Activated CD4-positive, alpha-beta memory T cell treated with anti-CD3 and anti-CD28 coated beads for 36 hours (primary cell): Measurements from ENCODE around the gene FHIP2A. TPM values are rescaled to one million over a fixed set of nuclear protein-coding genes. Genes with fewer than 3 reads are reported as not detected.

ENCODE experiments used
- CTCF ChIA-PET: fragments of 350-600 bp; sonication (Branson Sonifier 250); formaldehyde crosslinking; loops from one replicate; lab custom pipeline; 2021; ENCODE audit warnings: antibody characterized with exemption, inconsistent platforms; lab: Charles Lee
- POLR2A ChIA-PET: fragments of 350-600 bp; sonication (Branson Sonifier 250); formaldehyde crosslinking; loops from one replicate; lab custom pipeline; 2021; ENCODE audit warnings: antibody characterized with exemption; lab: Charles Lee
- DNase-seq: peaks from one replicate; pipeline ENCODE4 v3.0.0-alpha.2; 2020
- H3K27ac Mint-ChIP-seq: one replicate; pipeline ENCODE4 v1.8.0; 2021; ENCODE audit warnings: mixed read lengths
- H3K27me3 Mint-ChIP-seq: one replicate; pipeline ENCODE4 v1.8.0; 2021; ENCODE audit warnings: mixed read lengths
- H3K36me3 Mint-ChIP-seq: one replicate; pipeline ENCODE4 v1.8.0; 2021; ENCODE audit warnings: mixed read lengths
- H3K4me1 Mint-ChIP-seq: one replicate; pipeline ENCODE4 v1.8.0; 2021; ENCODE audit warnings: low read depth, mixed read lengths
- H3K4me3 Mint-ChIP-seq: one replicate; pipeline ENCODE4 v1.8.0; 2021; ENCODE audit warnings: mild to moderate bottlenecking, mixed read lengths
- H3K9me3 Mint-ChIP-seq: one replicate; pipeline ENCODE4 v1.8.0; 2021; ENCODE audit warnings: mixed read lengths
- intact Hi-C: fragments of 100-400 bp; cut with micrococcal nuclease; formaldehyde crosslinking; loops from one replicate; pipeline ENCODE4 v1.15.1; 2023
- total RNA-seq, 2 experiments: library from RNA; stranded (reverse); gene quantifications; one replicate each; pipeline ENCODE4 v1.2.3, GENCODE V29; 2021

FHIP2A gene
- total RNA-seq, 2 experiments from 2014 or later: 17.2 to 21.4 TPM

- no peak overlapping the region for H3K27ac Mint-ChIP-seq
- ChIA-PET POLR2A (no interaction called here), CTCF (no interaction called here)
- no peaks in the 10 kb centered on the region for H3K9me3 Mint-ChIP-seq
- no peak overlapping the region for H3K4me3 Mint-ChIP-seq
- peaks cover 11% of the 10 kb centered on the region for H3K4me1 Mint-ChIP-seq
- H3K36me3 Mint-ChIP-seq: peaks cover 2% of the 10 kb centered on the region
- no peak for DNase-seq
- no peaks in the 10 kb centered on the region for H3K27me3 Mint-ChIP-seq
- intact Hi-C loops: no loop called here
These were observed 2.3 kb upstream of the FHIP2A start for GRCh38 chr10:114819322-114819721.

- Mint-ChIP-seq H3K36me3 (peaks cover 12% of the 10 kb centered on the region), H3K9me3 (no peaks in the 10 kb centered on the region), H3K4me3 (peak overlapping the region; percentile 82), H3K4me1 (peaks cover 35% of the 10 kb centered on the region), H3K27ac (peak overlapping the region; percentile 86), H3K27me3 (no peaks in the 10 kb centered on the region)
- intact Hi-C loops: loop anchor here (1.0 to 10.0 kb wide), 3 partner anchors 21 to 1137 kb away; partner anchors contain the start of gene CCDC186
- DNase-seq: no peak
- ChIA-PET POLR2A (interaction anchor here (1.2 to 2.0 kb wide), 6 partner anchors 8 to 93 kb away, joined by 4 to 8 read pairs (median 6); no protein-coding TSS in a partner anchor), CTCF (interaction anchor here (0.7 to 2.2 kb wide), 25 partner anchors 9 to 518 kb away, joined by 3 to 17 read pairs (median 5); partner anchors contain the start of gene TRUB1)
These were observed 399 bp downstream of the FHIP2A start for GRCh38 chr10:114821915-114822443.

GRCh38 chr10:114822444-114823076 is 980 bp downstream of the FHIP2A start:
- Mint-ChIP-seq H3K4me3 (peak overlapping the region; percentile 82), H3K36me3 (peaks cover 14% of the 10 kb centered on the region), H3K9me3 (no peaks in the 10 kb centered on the region), H3K27me3 (no peaks in the 10 kb centered on the region), H3K4me1 (peaks cover 38% of the 10 kb centered on the region), H3K27ac (peak overlapping the region; percentile 86)
- peak; percentile 44 for DNase-seq
- intact Hi-C loops: loop anchor here (10.0 kb wide), 1 partner anchor 1138 kb away; no protein-coding TSS in a partner anchor
- CTCF ChIA-PET: interaction anchor here (0.8 to 2.2 kb wide), 20 partner anchors 9 to 519 kb away, joined by 3 to 17 read pairs (median 6); no protein-coding TSS in a partner anchor
- POLR2A ChIA-PET: interaction anchor here (1.2 to 2.0 kb wide), 7 partner anchors 8 to 281 kb away, joined by 3 to 8 read pairs (median 5); no protein-coding TSS in a partner anchor

GRCh38 chr10:114823077-114823463 is 1.5 kb downstream of the FHIP2A start:
- DNase-seq: no peak
- Mint-ChIP-seq H3K27ac (peak overlapping the region; percentile 86), H3K4me3 (peak overlapping the region; percentile 82), H3K36me3 (peaks cover 14% of the 10 kb centered on the region), H3K9me3 (no peaks in the 10 kb centered on the region), H3K4me1 (peaks cover 38% of the 10 kb centered on the region), H3K27me3 (no peaks in the 10 kb centered on the region)
- intact Hi-C loops: loop anchor here (10.0 kb wide), 1 partner anchor 1138 kb away; no protein-coding TSS in a partner anchor
- ChIA-PET CTCF (interaction anchor here (1.5 to 2.2 kb wide), 5 partner anchors 8 to 281 kb away, joined by 6 to 17 read pairs (median 11); no protein-coding TSS in a partner anchor), POLR2A (interaction anchor here (1.2 to 2.0 kb wide), 3 partner anchors 91 to 283 kb away, joined by 3 to 5 read pairs (median 3); no protein-coding TSS in a partner anchor)

- Mint-ChIP-seq H3K36me3 (peaks cover 14% of the 10 kb centered on the region), H3K27me3 (no peaks in the 10 kb centered on the region), H3K4me1 (peaks cover 46% of the 10 kb centered on the region), H3K4me3 (peak overlapping the region; percentile 7), H3K27ac (no peak overlapping the region), H3K9me3 (no peaks in the 10 kb centered on the region)
- ChIA-PET POLR2A (no interaction called here), CTCF (no interaction called here)
- DNase-seq: no peak
- intact Hi-C loops: loop anchor here (2.0 to 10.0 kb wide), 2 partner anchors 326 to 1140 kb away; no protein-coding TSS in a partner anchor
These were observed 2.8 kb downstream of the FHIP2A start for GRCh38 chr10:114824391-114824790.

- peak overlapping the region; percentile 40 for H3K4me3 Mint-ChIP-seq
- intact Hi-C loops: loop anchor here (1.0 to 10.0 kb wide), 5 partner anchors 31 to 1141 kb away; partner anchors contain the start of gene TRUB1
- no peaks in the 10 kb centered on the region for H3K27me3 Mint-ChIP-seq
- DNase-seq: peak; percentile 35
- H3K4me1 Mint-ChIP-seq: peaks cover 56% of the 10 kb centered on the region
- peak overlapping the region; percentile 83 for H3K27ac Mint-ChIP-seq
- POLR2A ChIA-PET: interaction anchor here (1.0 kb wide), 1 partner anchor 31 kb away, joined by 3 read pairs; no protein-coding TSS in a partner anchor
- peaks cover 14% of the 10 kb centered on the region for H3K36me3 Mint-ChIP-seq
- CTCF ChIA-PET: interaction anchor here (0.6 to 0.7 kb wide), 2 partner anchors 409 to 1144 kb away, joined by 3 read pairs; no protein-coding TSS in a partner anchor
- no peaks in the 10 kb centered on the region for H3K9me3 Mint-ChIP-seq
These were observed 4.1 kb downstream of the FHIP2A start for GRCh38 chr10:114825513-114826253.

- no peak for DNase-seq
- Mint-ChIP-seq H3K9me3 (no peaks in the 10 kb centered on the region), H3K36me3 (peaks cover 26% of the 10 kb centered on the region), H3K4me1 (peaks cover 49% of the 10 kb centered on the region), H3K27ac (peak overlapping the region; percentile 51), H3K4me3 (no peak overlapping the region), H3K27me3 (no peaks in the 10 kb centered on the region)
- ChIA-PET POLR2A (interaction anchor here (0.6 to 1.3 kb wide), 2 partner anchors 8 to 28 kb away, joined by 4 to 7 read pairs; partner anchors contain the start of gene FHIP2A), CTCF (interaction anchor here (1.4 to 1.9 kb wide), 2 partner anchors 18 to 49 kb away, joined by 4 read pairs; no protein-coding TSS in a partner anchor)
- intact Hi-C loops: loop anchor here (10.0 kb wide), 1 partner anchor 1145 kb away; no protein-coding TSS in a partner anchor
These were observed 7.8 kb downstream of the FHIP2A start for GRCh38 chr10:114829160-114829909.

GRCh38 chr10:114831186-114831867 is 9.7 kb downstream of the FHIP2A start:
- Mint-ChIP-seq H3K9me3 (no peaks in the 10 kb centered on the region), H3K4me1 (peaks cover 30% of the 10 kb centered on the region), H3K4me3 (no peak overlapping the region), H3K27me3 (no peaks in the 10 kb centered on the region), H3K36me3 (peaks cover 20% of the 10 kb centered on the region), H3K27ac (no peak overlapping the region)
- ChIA-PET CTCF (interaction anchor here (2.3 kb wide), 1 partner anchor 9 kb away, joined by 14 read pairs; the partner anchor contains the start of gene FHIP2A), POLR2A (no interaction called here)
- DNase-seq: no peak
- intact Hi-C loops: no loop called here

GRCh38 chr10:114837690-114838089 is 16.1 kb downstream of the FHIP2A start:
- no peaks in the 10 kb centered on the region for H3K27me3 Mint-ChIP-seq

GRCh38 chr10:114839901-114840300 is 18.3 kb downstream of the FHIP2A start:
- H3K27me3 Mint-ChIP-seq: no peaks in the 10 kb centered on the region
- ChIA-PET POLR2A (no interaction called here), CTCF (no interaction called here)
- H3K9me3 Mint-ChIP-seq: no peaks in the 10 kb centered on the region
- H3K36me3 Mint-ChIP-seq: peaks cover 34% of the 10 kb centered on the region
- no peaks in the 10 kb centered on the region for H3K4me1 Mint-ChIP-seq
- H3K27ac Mint-ChIP-seq: no peak overlapping the region
- H3K4me3 Mint-ChIP-seq: no peak overlapping the region
- DNase-seq: peak; percentile 12
- intact Hi-C loops: no loop called here

More at GRCh38 chr10:114837690-114838089, 16.1 kb downstream of the FHIP2A start:
- POLR2A ChIA-PET: no interaction called here
- peaks cover 32% of the 10 kb centered on the region for H3K36me3 Mint-ChIP-seq
- CTCF ChIA-PET: interaction anchor here (0.9 to 1.3 kb wide), 3 partner anchors 16 to 126 kb away, joined by 3 to 5 read pairs (median 3); partner anchors contain the start of gene FHIP2A
- no peaks in the 10 kb centered on the region for H3K4me1 Mint-ChIP-seq
- H3K27ac Mint-ChIP-seq: no peak overlapping the region
- no peaks in the 10 kb centered on the region for H3K9me3 Mint-ChIP-seq
- DNase-seq: no peak
- intact Hi-C loops: no loop called here
- H3K4me3 Mint-ChIP-seq: no peak overlapping the region
